ENCODE results near the gene SMIM41.

The SMIM41 gene

DNA sequence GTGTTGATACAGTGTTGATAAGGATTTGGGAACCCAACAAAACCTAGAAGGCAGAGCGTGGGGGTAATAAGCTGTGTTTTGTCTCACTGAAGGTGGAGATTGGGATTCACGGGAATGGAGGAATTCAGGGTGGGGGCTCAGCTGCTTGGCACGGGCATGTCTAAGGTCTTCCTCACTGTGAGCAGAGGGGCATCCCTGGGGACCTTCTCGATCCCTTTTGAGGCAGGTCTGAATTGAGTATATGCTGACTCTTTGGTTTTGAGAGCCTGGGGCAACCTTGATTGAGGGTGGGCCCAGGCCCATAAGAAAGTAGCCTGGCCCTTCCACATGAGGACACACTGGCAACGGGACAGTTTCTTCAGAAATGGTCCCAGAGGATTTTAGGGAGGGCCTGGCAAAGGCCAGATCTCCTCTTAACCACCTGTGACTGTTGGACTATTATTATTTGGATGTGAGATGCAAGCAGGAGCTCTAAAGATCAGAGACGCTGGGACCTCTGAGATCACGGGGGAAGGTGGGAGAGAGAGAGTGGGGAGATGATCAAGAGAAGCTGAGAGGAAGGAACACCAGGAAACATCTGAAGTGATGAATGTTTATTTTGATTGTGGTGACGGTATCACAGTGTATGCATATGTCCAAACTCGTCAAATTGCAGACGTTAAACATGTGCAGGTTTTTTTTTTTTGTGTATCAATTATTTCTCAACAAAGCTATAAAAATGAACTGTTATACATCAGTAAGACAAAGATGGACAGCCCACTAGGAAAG is 48.4 kb downstream of the SMIM41 start:
- H3K9me3 Mint-ChIP-seq, result no peaks in the 10 kb centered on the region
- peaks cover 38% of the 10 kb centered on the region for H3K27me3 Mint-ChIP-seq (ENCODE audit: low read depth)
- no peak overlapping the region for H3K4me3 Mint-ChIP-seq

DNA sequence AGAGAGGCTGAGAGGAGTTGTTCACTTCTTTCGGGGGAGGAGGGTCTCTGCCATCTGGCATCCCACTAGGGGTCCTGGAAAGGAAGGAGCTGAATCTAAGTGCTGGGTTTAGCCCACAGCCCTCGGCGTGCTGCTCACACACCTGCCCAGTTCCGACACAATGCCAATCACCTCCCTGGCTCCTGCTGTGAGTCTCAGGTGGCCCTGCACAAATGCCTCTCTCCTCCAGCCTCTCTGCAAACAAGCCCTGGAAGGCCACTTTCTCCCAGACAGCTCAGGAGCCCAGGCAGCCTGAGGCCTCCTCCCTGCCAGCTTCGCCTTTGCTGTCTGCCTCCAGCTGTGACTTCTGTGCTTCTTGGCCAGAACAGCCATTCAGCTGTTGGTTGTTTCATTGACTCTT is 51.2 kb downstream of the SMIM41 start:
- Mint-ChIP-seq H3K4me3 (no peak overlapping the region), H3K27me3 (ENCODE audit: low read depth) (peaks cover 31% of the 10 kb centered on the region), H3K9me3 (no peaks in the 10 kb centered on the region), H3K4me1 (ENCODE audit: low read depth) (no peaks in the 10 kb centered on the region), H3K27ac (no peak overlapping the region), H3K36me3 (ENCODE audit: low read depth) (no peaks in the 10 kb centered on the region)

More for the DNA sequence above, 48.4 kb downstream of the SMIM41 start:
- Mint-ChIP-seq H3K36me3 (ENCODE audit: low read depth) (no peaks in the 10 kb centered on the region), H3K27ac (no peak overlapping the region), H3K4me1 (ENCODE audit: low read depth) (no peaks in the 10 kb centered on the region)

DNA sequence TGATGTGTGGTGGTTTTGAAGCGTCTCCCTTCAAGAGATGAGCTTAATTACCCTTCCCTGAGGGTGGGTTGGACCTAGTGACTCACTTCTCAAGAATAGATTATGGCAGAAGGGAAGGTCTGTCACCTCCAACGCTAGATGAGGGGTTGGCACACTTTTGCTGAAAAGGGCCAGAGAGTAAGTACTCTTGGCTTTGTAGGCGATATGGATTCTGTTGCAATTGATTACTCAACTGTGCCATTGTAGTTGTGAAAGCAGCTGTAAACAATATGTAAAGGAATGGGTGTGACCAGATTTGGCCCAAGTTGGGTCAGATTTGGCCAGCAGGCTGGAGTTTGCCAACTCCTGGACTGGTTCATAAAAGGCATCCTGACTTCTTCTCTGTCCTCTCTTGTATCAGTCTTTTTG is 53.3 kb downstream of the SMIM41 start:
- Mint-ChIP-seq H3K36me3 (ENCODE audit: low read depth) (no peaks in the 10 kb centered on the region), H3K9me3 (no peaks in the 10 kb centered on the region), H3K4me1 (ENCODE audit: low read depth) (no peaks in the 10 kb centered on the region), H3K4me3 (no peak overlapping the region), H3K27me3 (ENCODE audit: low read depth) (peaks cover 27% of the 10 kb centered on the region), H3K27ac (no peak overlapping the region)

DNA sequence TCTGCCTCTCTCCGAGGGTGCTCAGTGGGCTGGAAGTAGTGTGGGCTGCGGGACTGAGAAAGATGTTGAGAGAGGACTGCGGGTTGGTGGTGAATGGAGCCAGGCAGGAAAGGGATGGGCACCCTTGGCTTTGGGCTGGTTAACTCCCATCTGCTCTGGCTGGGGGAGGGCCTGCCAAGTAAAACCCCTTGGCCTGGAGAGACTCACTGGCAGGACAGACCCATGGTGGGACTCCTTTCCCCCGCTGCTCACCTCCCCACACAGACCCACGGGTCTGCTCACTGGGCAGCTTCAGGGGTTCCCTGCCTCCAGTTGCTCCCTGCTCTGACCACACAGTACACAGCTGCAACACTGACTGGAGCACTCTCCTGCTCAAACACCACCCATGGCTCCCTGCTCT is 58.2 kb downstream of the SMIM41 start:
- Mint-ChIP-seq H3K4me1 (ENCODE audit: low read depth) (no peaks in the 10 kb centered on the region), H3K4me3 (no peak overlapping the region), H3K27ac (no peak overlapping the region), H3K9me3 (no peaks in the 10 kb centered on the region), H3K27me3 (ENCODE audit: low read depth) (peaks cover 20% of the 10 kb centered on the region), H3K36me3 (ENCODE audit: low read depth) (no peaks in the 10 kb centered on the region)

DNA sequence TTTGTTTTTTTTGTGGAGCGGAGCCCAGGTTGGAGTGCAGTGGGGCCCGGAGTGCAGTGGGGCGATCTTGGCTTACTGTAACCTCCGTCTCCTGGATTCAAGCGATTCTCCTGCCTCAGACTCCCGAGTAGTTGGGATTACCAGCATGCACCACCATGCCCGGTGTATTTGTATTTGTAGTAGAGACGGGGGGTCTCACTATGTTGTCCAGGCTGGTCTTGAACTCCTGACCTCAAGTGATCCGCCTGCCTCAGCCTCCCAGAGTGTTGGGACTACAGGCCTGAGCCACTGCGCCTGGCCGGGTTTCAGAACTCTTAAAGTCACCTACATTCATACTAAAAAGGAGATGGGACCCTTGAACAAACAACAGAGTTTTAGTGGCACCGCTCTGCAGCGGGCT is 59.6 kb downstream of the SMIM41 start:
- Mint-ChIP-seq H3K4me1 (ENCODE audit: low read depth) (no peaks in the 10 kb centered on the region), H3K27me3 (ENCODE audit: low read depth) (peaks cover 20% of the 10 kb centered on the region), H3K9me3 (no peaks in the 10 kb centered on the region), H3K36me3 (ENCODE audit: low read depth) (no peaks in the 10 kb centered on the region), H3K4me3 (no peak overlapping the region), H3K27ac (no peak overlapping the region)

DNA sequence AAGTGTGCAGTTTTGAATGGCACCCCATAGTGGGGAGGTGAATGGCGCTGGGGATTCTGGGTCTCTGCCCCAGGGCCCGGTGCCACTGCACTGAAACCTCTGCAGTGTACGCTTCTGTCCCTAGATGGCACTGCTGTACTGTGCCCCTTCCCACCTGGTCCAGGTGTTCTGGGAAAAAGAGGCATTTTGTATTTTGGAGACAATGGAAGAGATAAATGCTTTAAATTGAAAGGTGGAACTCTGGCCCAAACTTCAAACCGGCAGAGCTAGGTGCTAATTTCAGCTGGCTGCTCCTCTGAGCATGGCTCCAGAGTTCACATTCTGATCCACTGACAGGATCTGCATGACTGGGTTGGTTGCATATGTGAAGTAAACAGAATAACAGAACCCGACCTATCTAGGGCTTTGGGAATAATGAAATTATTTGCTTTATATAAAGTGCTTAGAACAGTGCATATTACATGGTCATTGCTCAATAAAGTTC is 60.1 kb downstream of the SMIM41 start:
- H3K27me3 Mint-ChIP-seq (ENCODE audit: low read depth), result peaks cover 20% of the 10 kb centered on the region
- no peaks in the 10 kb centered on the region for H3K4me1 Mint-ChIP-seq (ENCODE audit: low read depth)
- no peaks in the 10 kb centered on the region for H3K36me3 Mint-ChIP-seq (ENCODE audit: low read depth)
- no peak overlapping the region for H3K27ac Mint-ChIP-seq
- H3K4me3 Mint-ChIP-seq, result no peak overlapping the region
- H3K9me3 Mint-ChIP-seq, result no peaks in the 10 kb centered on the region

DNA sequence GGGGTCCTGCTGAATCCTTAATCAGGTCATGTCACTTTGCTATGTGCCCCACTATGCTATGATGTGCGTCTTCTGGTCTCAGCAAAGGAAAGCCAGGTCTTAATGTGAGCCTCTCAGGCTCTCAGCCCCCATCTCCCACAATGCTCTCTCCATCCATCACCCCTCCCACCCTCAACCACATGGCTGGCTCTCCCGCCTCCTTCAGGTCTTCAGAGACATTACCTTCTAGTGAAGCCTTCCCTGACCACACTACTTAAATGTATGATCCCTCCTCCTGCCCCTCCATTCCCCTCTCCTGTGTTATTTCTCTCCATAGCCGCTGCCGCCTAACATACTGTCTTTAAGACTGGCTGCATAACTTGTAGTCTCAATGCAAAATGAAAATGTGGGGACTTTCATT is 61.8 kb downstream of the SMIM41 start:
- H3K36me3 Mint-ChIP-seq (ENCODE audit: low read depth), result no peaks in the 10 kb centered on the region
- H3K27me3 Mint-ChIP-seq (ENCODE audit: low read depth), result peaks cover 17% of the 10 kb centered on the region
- no peaks in the 10 kb centered on the region for H3K4me1 Mint-ChIP-seq (ENCODE audit: low read depth)
- H3K4me3 Mint-ChIP-seq, result no peak overlapping the region
- no peak overlapping the region for H3K27ac Mint-ChIP-seq
- H3K9me3 Mint-ChIP-seq, result no peaks in the 10 kb centered on the region

DNA sequence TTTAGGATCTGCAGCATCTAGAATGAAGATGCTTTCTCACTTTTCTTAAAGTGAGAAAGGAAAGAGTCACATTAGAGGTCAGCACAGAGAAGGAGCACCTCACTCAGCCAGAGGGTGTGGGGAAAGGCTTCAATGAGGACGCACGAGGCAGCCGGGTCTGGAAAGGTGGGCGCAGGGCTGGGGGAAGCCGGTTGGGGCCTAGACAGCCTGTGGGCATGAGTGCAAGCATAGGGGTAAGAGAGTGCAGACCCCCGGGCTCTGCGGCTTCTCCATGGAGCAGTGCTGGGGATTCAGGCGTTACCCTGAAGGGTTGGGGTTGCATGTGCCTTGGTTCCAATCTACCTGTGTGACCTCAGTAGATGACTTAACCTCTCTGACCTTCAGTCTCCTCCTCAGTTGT is 62.4 kb downstream of the SMIM41 start:
- no peak overlapping the region for H3K27ac Mint-ChIP-seq
- no peaks in the 10 kb centered on the region for H3K4me1 Mint-ChIP-seq (ENCODE audit: low read depth)
- H3K9me3 Mint-ChIP-seq, result no peaks in the 10 kb centered on the region
- H3K4me3 Mint-ChIP-seq, result no peak overlapping the region
- H3K27me3 Mint-ChIP-seq (ENCODE audit: low read depth), result peaks cover 11% of the 10 kb centered on the region
- H3K36me3 Mint-ChIP-seq (ENCODE audit: low read depth), result no peaks in the 10 kb centered on the region

DNA sequence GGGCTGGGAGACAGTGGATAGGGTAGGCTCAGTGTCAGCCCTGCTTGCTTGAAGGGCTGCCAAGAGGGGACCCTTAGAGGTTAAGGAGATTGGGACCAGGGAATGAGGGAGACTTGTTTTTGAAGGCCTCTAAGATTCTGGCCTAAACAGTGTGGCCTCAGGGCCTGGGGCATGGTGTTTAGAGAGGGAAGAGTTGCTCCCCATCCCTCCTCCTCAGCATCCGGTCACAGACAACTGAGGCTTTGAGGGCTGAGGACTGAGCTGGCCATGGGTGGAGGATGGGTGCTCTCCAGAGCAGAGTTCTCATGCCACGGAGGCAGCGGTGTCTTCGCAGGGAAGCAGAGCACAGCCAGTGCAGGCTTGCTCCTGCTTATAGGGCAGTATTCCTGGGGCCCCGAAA is 62.9 kb downstream of the SMIM41 start:
- Mint-ChIP-seq H3K4me3 (no peak overlapping the region), H3K4me1 (ENCODE audit: low read depth) (no peaks in the 10 kb centered on the region), H3K27me3 (ENCODE audit: low read depth) (peaks cover 10% of the 10 kb centered on the region), H3K36me3 (ENCODE audit: low read depth) (no peaks in the 10 kb centered on the region), H3K9me3 (no peaks in the 10 kb centered on the region), H3K27ac (no peak overlapping the region)

DNA sequence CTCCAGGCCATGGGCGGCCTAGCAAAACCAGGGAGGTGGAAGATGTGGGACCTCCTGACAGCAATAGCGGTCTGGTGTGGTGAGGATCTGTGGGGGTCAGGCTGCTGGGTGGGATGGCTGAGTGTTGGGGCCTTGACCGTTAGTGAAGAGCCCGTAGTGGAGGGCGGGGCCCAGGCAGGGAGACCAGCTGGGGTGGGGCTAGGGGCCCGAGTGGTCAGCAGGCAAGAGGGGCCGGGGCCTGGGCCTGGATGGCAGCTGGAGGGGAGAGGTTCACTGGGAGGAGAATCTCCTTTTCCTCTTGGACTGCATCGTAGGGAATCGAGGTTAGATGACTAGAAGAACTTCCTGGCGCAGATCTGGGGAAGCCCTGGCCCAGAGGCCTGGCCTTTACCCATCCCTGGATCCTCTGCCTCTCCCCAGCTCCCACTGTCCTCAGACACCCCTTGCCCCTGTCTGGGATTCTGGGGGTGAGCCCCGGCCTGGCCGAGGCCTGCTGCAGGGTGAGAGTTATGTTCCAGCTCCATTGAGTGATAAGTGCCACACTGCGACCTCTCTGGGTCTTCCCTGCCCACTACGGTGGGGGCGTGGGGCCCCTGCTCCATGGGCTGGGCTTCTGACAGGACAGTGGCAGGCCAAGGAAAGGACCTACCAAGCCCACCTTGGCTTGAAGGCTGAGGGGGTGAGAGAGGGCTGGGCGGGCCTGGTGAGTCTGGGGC is 65.2 kb downstream of the SMIM41 start:
- H3K27ac Mint-ChIP-seq, result no peak overlapping the region
- no peaks in the 10 kb centered on the region for H3K36me3 Mint-ChIP-seq (ENCODE audit: low read depth)
- H3K27me3 Mint-ChIP-seq (ENCODE audit: low read depth), result peaks cover under 1% of the 10 kb centered on the region
- no peaks in the 10 kb centered on the region for H3K4me1 Mint-ChIP-seq (ENCODE audit: low read depth)
- H3K4me3 Mint-ChIP-seq, result no peak overlapping the region
- H3K9me3 Mint-ChIP-seq, result no peaks in the 10 kb centered on the region

DNA sequence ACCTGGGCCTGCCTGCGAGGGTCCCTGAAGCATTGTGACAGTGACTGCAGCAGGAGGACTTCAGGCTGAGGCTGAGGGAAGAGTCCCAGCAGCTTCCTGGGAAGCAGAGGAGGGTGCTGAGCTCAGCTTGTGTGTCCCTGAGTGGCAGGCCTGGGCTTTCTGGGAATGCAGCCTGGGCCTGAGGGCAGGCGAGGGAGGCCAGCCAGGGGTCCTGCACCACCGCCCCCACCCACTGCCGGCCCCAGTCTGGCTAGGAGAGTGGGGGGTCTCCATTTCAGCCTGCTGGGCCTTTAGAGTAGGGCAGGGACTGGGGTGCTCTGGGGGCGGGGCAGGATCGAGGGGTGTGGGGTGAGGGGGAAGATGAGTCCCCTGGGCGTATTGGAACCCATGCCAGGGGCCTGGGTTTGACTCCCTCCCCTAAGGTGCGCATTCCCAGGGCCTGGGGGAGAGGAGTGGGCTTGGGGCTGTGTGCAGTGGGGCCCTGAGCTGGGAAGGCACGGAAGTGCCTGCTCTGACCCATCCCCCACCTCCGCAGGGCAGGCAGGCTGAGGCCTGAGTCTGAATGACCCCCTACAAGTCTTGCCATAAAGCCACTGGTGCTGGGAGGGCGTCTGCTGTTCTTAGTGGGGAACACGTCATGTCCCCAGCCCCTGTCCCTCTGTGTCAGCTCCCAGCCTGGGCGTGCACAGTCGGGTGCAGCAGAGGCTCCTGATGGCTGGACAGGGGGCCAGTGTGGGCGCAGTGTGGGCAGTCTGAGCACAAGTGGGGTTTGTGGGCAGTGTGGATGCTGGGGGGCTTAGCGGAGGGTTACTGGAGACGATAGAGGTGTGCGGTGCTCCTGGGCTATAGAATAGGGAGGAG is 66.0 kb downstream of the SMIM41 start:
- no peaks in the 10 kb centered on the region for H3K36me3 Mint-ChIP-seq (ENCODE audit: low read depth)
- H3K27ac Mint-ChIP-seq, result no peak overlapping the region
- no peaks in the 10 kb centered on the region for H3K9me3 Mint-ChIP-seq
- H3K27me3 Mint-ChIP-seq (ENCODE audit: low read depth), result no peaks in the 10 kb centered on the region
- no peaks in the 10 kb centered on the region for H3K4me1 Mint-ChIP-seq (ENCODE audit: low read depth)
- no peak overlapping the region for H3K4me3 Mint-ChIP-seq

DNA sequence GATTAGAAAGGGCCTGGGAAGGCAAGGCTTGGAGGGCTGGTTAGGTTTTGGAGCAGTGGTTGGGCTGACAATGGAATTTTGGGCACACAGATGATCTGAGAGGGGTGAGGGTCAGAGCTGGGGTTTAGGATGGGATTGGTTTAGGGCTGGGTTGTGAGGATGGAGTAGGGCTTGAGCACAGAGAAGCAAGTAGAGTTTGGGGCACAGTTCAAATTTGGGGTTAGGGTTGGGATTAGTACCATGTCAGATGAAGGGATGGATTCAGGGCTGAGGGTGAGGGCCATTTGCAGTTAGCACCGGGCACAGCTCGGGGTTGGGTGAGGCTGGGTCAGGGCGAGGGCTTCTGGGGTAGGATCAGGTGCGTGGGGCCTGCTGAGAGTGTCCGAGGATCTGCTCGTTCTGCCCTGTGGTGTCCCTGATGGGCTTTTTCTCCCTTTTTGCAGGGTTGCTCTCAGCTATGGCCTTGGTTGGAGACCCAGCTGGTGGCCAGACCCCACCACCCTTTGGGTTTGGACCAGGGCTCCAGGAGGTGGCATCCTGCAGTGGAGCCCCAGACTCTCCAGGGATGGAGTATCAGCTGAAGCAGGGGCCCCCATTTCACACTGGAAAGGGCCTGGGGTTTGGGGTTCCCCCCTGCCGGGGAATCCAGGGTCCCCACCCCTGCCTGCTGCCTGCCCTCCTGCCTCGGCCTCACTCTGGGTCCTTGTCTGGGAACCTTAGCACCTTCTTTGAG is 66.8 kb downstream of the SMIM41 start:
- H3K36me3 Mint-ChIP-seq (ENCODE audit: low read depth), result no peaks in the 10 kb centered on the region
- H3K9me3 Mint-ChIP-seq, result no peaks in the 10 kb centered on the region
- H3K27me3 Mint-ChIP-seq (ENCODE audit: low read depth), result no peaks in the 10 kb centered on the region
- H3K27ac Mint-ChIP-seq, result no peak overlapping the region
- H3K4me1 Mint-ChIP-seq (ENCODE audit: low read depth), result no peaks in the 10 kb centered on the region
- H3K4me3 Mint-ChIP-seq, result no peak overlapping the region

DNA sequence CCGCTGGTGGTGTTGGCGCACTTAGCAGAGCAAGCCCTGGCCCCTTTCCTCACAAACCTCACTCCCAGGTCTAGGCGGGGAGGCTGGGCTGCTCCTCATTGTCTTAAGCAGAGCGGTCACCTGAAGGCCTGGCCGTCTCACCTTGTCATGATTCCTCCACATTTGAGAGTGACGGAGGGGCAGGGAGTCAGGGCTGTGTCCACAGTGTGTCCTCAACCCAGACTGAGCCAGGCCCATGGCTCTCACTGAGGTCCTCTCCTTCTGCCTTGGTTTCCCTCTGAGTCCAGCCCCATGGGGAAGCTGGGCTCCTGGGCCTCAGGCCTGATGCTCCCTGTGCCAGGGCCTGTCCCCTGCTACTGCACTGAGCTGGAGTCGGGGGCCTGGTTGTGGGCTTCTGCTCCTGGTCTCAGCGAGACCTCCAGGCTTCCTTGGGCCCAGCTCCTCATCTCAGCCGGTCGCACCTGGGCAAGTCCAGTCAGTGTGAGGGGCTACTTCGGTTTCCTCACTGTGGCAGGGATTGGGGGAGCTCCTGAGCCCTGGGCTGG is 67.4 kb downstream of the SMIM41 start:
- Mint-ChIP-seq H3K4me3 (no peak overlapping the region), H3K27me3 (ENCODE audit: low read depth) (no peaks in the 10 kb centered on the region), H3K4me1 (ENCODE audit: low read depth) (peaks cover 4% of the 10 kb centered on the region), H3K9me3 (no peaks in the 10 kb centered on the region), H3K36me3 (ENCODE audit: low read depth) (no peaks in the 10 kb centered on the region), H3K27ac (no peak overlapping the region)
